HepG2 (cell line): ENCODE data around the gene ZACN. TPM values are rescaled to one million over a fixed set of nuclear protein-coding genes. Genes with fewer than 3 reads are reported as not detected.
A peak's percentile ranks its signal among the peaks of the same experiment; 100 is the strongest.

Experiments
- FOXM1 ChIP-seq: sonication (generic); formaldehyde crosslinking; IDR thresholded peaks from 2 replicates; pipeline ENCODE4 v1.5.0; 2020; ENCODE audit warnings: missing genetic modification reagents
- GZF1 ChIP-seq: sonication (generic); formaldehyde crosslinking; IDR thresholded peaks from 2 replicates; pipeline ENCODE4 v1.5.1; 2020; ENCODE audit warnings: mild to moderate bottlenecking, missing genetic modification reagents
- HCFC1 ChIP-seq: fragments of 150-350 bp; IDR thresholded peaks from 2 replicates; pipeline ENCODE4 v1.6.1; 2014; ENCODE audit warnings: low read depth, low read length
- JUN ChIP-seq: sonication (generic); formaldehyde crosslinking; IDR thresholded peaks from 2 replicates; pipeline ENCODE4 v1.4.0; 2020; ENCODE audit warnings: mild to moderate bottlenecking, missing genetic modification reagents
- KLF9 ChIP-seq: IDR thresholded peaks from 2 replicates; pipeline ENCODE4 v1.6.1; 2016; ENCODE audit warnings: low read depth
- MBNL3 ChIP-seq: fragments of 250-450 bp; sonication (Bioruptor Pico); conservative IDR thresholded peaks from 2 replicates; pipeline ENCODE4 v1.8.0; 2022; ENCODE audit warnings: mild to moderate bottlenecking, inconsistent platforms
- PAF1 ChIP-seq: IDR thresholded peaks from 2 replicates; pipeline ENCODE4 v1.6.1; 2016; ENCODE audit warnings: missing genetic modification reagents, missing compliant biosample characterization
- SMAD3 ChIP-seq: sonication (generic); formaldehyde crosslinking; IDR thresholded peaks from 2 replicates; pipeline ENCODE4 v1.4.0; 2020; ENCODE audit warnings: missing genetic modification reagents
- SOX13 ChIP-seq, 3 experiments: fragments of 450-650 bp in 1 of 3; sonication (generic) in 1 of 3; formaldehyde crosslinking in 1 of 3; IDR thresholded peaks in 2 of 3; conservative IDR thresholded peaks in 1 of 3; 2 replicates each; pipeline versions ENCODE4 v1.5.0 to v1.6.1; 2016 to 2020; ENCODE audit warnings: antibody characterized with exemption in 1 of 3, mild to moderate bottlenecking in 1 of 3, missing compliant biosample characterization in 1 of 3, missing genetic modification reagents in 1 of 3, moderate library complexity in 1 of 3
- THYN1 ChIP-seq: sonication (generic); formaldehyde crosslinking; IDR thresholded peaks from 2 replicates; pipeline ENCODE4 v1.8.1; 2023; ENCODE audit warnings: low read depth, mild to moderate bottlenecking, moderate library complexity, missing genetic modification reagents, borderline replicate concordance
- ZBTB7B ChIP-seq: sonication (generic); formaldehyde crosslinking; IDR thresholded peaks from 2 replicates; pipeline ENCODE4 v1.4.0; 2020; ENCODE audit warnings: missing genetic modification reagents
- ZFP82 ChIP-seq: sonication (generic); formaldehyde crosslinking; IDR thresholded peaks from 2 replicates; pipeline ENCODE4 v1.5.1; 2020; ENCODE audit warnings: mild to moderate bottlenecking, missing genetic modification reagents, borderline replicate concordance
- ZNF138 ChIP-seq: sonication (generic); formaldehyde crosslinking; IDR thresholded peaks from 2 replicates; pipeline ENCODE4 v1.5.0; 2020; ENCODE audit warnings: mild to moderate bottlenecking, low read depth, missing genetic modification reagents
- ZNF235 ChIP-seq: sonication (generic); formaldehyde crosslinking; IDR thresholded peaks from 2 replicates; pipeline ENCODE4 v1.8.1; 2023; ENCODE audit warnings: mild to moderate bottlenecking, missing genetic modification reagents, borderline replicate concordance
- ZSCAN12 ChIP-seq: sonication (generic); formaldehyde crosslinking; IDR thresholded peaks from 2 replicates; pipeline ENCODE4 v1.9.0; 2021; ENCODE audit warnings: mild to moderate bottlenecking, missing genetic modification reagents
- polyA plus RNA-seq, 8 experiments: library from polyadenylated mRNA; depleted of rRNA in 3 of 8; stranded (reverse) in 7 of 8; unstranded in 1 of 8; fragments of >200 nt; fragmentation: Illumina TruSeq in 4 of 8; extraction: Trizol in 4 of 8; gene quantifications; 2 replicates each; pipeline versions ENCODE4 v1.2.1 to v1.2.3, GENCODE V29; 2011 to 2016; ENCODE audit warnings: low read depth in 4 of 8, missing spikeins in 1 of 8, mixed read lengths in 1 of 8; ENCODE audit not compliant: insufficient read depth in 1 of 8
- total RNA-seq, 5 experiments: library from RNA; depleted of rRNA; stranded (reverse); fragments of >200 nt; fragmentation: Illumina TruSeq; extraction: Trizol; gene quantifications; 2 replicates each; pipeline ENCODE4 v1.2.3, GENCODE V29; 2016; ENCODE audit warnings: low read depth in 1 of 5
- TF ChIP-seq, protein P1 (sequence below): sonication (generic); formaldehyde crosslinking; IDR thresholded peaks from 2 replicates; pipeline ENCODE4 v1.8.0; 2023; ENCODE audit warnings: mild to moderate bottlenecking, missing genetic modification reagents
- TF ChIP-seq, protein P2 (sequence below): sonication (generic); formaldehyde crosslinking; IDR thresholded peaks from 2 replicates; pipeline ENCODE4 v1.8.1; 2023; ENCODE audit warnings: mild to moderate bottlenecking, missing genetic modification reagents
- TF ChIP-seq, protein P3 (sequence below): sonication (generic); formaldehyde crosslinking; IDR thresholded peaks from 2 replicates; pipeline ENCODE4 v1.8.0; 2022; ENCODE audit warnings: low read depth, missing genetic modification reagents
- TF ChIP-seq, protein P4 (sequence below): sonication (generic); formaldehyde crosslinking; IDR thresholded peaks from 2 replicates; pipeline ENCODE4 v1.9.0; 2021; ENCODE audit warnings: missing genetic modification reagents, borderline replicate concordance
- TF ChIP-seq, protein P5 (sequence below): sonication (generic); formaldehyde crosslinking; IDR thresholded peaks from 2 replicates; pipeline ENCODE4 v1.4.0; 2020; ENCODE audit warnings: missing genetic modification reagents

The ZACN gene
- total and polyA plus RNA-seq, 2 of the 13 experiments (the other 11 are each of a cell fraction or from before 2014, with no cell fraction given), result 0.11 to 0.15 TPM

DNA sequence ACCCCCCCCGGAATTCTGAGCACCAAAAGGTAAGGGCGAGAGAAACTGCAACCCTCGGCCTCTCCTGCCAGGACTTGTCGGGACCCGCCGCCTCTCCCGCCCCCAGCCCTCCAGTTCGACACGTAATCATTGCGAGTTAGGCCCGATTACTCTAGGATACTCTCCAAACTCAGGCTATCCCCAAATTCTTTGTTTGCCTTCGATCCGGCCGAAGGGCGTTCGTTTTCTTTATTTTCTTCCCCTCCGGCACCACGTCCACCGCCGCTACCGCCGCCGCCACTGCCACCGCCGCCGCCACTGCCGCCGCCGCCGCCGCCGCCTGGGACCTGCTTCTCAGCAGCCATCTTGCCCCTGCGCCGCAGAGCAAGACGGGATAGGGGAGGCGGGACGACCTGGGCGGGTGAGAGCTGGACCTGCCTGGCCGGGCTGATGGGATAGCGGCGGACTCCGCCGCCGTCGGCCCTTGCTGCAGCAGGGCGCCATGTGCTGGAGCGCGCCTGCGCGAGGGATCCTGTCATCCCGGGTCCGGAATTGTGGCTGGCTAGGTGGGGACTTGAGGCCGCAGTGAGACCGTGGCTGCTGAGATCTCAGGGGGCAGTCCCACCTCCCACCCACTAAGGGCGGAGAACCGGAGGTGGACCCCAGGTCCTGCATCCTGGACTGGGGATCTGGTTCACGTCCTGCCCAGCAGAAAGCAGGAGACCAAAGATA lies 6.7 kb upstream of the ZACN start, which contains the start of gene SRP68 (continued):
- TF ChIP-seq, protein P1, sequence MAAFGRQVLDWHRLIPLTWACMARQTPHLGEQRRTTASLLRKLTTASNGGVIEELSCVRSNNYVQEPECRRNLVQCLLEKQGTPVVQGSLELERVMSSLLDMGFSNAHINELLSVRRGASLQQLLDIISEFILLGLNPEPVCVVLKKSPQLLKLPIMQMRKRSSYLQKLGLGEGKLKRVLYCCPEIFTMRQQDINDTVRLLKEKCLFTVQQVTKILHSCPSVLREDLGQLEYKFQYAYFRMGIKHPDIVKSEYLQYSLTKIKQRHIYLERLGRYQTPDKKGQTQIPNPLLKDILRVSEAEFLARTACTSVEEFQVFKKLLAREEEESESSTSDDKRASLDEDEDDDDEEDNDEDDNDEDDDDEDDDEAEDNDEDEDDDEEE (CRISPR knock-in tag), result peak; percentile 47
- TF ChIP-seq THYN1 (CRISPR knock-in tag) (no peak), HCFC1 (peak; percentile 46; the same call in 1 of the 2 replicates), GZF1 (CRISPR knock-in tag) (no peak), KLF9 (CRISPR knock-in tag) (0 out of 2 replicates have a peak, but pooled peaks have one; percentile 78), JUN (CRISPR knock-in tag) (peak; percentile 58; the same call in 1 of the 2 replicates), ZBTB7B (CRISPR knock-in tag) (no peak), ZNF235 (peak; percentile 93; the same call in 1 of the 2 replicates), SMAD3 (CRISPR knock-in tag) (0 out of 2 replicates have a peak, but pooled peaks have one; percentile 18), ZSCAN12 (no peak; the same call in 1 of the 2 replicates), FOXM1 (CRISPR knock-in tag) (0 out of 2 replicates have a peak, but pooled peaks have one; percentile 55), ZFP82 (CRISPR knock-in tag) (peak; percentile 84), PAF1 (CRISPR knock-in tag) (no peak), MBNL3 (CRISPR knock-in tag) (no peak), SOX13 (IDR thresholded peaks at IDR 0.05) (no peak; the same call in 1 of the 2 replicates), SOX13 (CRISPR knock-in tag; conservative IDR thresholded peaks at IDR 0.05 in 1 of 2, IDR thresholded peaks at IDR 0.05 in 1 of 2) (peak in 1 of 2 experiments; percentile 64; a peak in 2 of 4 replicates), ZNF138 (CRISPR knock-in tag) (no peak; the same call in 1 of the 2 replicates)
- TF ChIP-seq, protein P2, sequence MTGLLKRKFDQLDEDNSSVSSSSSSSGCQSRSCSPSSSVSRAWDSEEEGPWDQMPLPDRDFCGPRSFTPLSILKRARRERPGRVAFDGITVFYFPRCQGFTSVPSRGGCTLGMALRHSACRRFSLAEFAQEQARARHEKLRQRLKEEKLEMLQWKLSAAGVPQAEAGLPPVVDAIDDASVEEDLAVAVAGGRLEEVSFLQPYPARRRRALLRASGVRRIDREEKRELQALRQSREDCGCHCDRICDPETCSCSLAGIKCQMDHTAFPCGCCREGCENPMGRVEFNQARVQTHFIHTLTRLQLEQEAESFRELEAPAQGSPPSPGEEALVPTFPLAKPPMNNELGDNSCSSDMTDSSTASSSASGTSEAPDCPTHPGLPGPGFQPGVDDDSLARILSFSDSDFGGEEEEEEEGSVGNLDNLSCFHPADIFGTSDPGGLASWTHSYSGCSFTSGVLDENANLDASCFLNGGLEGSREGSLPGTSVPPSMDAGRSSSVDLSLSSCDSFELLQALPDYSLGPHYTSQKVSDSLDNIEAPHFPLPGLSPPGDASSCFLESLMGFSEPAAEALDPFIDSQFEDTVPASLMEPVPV (CRISPR knock-in tag), result peak; percentile 94
- TF ChIP-seq, protein P3, sequence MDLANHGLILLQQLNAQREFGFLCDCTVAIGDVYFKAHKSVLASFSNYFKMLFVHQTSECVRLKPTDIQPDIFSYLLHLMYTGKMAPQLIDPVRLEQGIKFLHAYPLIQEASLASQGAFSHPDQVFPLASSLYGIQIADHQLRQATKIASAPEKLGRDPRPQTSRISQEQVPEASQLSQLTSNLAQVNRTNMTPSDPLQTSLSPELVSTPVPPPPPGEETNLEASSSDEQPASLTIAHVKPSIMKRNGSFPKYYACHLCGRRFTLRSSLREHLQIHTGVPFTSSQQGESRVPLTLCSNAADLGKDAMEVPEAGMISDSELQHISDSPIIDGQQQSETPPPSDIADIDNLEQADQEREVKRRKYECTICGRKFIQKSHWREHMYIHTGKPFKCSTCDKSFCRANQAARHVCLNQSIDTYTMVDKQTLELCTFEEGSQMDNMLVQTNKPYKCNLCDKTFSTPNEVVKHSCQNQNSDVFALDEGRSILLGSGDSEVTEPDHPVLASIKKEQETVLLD (CRISPR knock-in tag), result peak; percentile 85; the same call in 1 of the 2 replicates
- TF ChIP-seq, protein P4, sequence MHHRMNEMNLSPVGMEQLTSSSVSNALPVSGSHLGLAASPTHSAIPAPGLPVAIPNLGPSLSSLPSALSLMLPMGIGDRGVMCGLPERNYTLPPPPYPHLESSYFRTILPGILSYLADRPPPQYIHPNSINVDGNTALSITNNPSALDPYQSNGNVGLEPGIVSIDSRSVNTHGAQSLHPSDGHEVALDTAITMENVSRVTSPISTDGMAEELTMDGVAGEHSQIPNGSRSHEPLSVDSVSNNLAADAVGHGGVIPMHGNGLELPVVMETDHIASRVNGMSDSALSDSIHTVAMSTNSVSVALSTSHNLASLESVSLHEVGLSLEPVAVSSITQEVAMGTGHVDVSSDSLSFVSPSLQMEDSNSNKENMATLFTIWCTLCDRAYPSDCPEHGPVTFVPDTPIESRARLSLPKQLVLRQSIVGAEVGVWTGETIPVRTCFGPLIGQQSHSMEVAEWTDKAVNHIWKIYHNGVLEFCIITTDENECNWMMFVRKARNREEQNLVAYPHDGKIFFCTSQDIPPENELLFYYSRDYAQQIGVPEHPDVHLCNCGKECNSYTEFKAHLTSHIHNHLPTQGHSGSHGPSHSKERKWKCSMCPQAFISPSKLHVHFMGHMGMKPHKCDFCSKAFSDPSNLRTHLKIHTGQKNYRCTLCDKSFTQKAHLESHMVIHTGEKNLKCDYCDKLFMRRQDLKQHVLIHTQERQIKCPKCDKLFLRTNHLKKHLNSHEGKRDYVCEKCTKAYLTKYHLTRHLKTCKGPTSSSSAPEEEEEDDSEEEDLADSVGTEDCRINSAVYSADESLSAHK (CRISPR knock-in tag), result no peak
- TF ChIP-seq, protein P5, sequence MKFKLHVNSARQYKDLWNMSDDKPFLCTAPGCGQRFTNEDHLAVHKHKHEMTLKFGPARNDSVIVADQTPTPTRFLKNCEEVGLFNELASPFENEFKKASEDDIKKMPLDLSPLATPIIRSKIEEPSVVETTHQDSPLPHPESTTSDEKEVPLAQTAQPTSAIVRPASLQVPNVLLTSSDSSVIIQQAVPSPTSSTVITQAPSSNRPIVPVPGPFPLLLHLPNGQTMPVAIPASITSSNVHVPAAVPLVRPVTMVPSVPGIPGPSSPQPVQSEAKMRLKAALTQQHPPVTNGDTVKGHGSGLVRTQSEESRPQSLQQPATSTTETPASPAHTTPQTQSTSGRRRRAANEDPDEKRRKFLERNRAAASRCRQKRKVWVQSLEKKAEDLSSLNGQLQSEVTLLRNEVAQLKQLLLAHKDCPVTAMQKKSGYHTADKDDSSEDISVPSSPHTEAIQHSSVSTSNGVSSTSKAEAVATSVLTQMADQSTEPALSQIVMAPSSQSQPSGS (CRISPR knock-in tag), result peak; percentile 70
